Activated CD4-positive, CD25-positive, alpha-beta regulatory T cell (primary cell): ENCODE data around the gene KCNJ6.

Experiments
- DNase-seq, 4 experiments: peaks; one replicate each; lab custom pipeline; 2025; lab: John Stamatoyannopoulos, UW

The KCNJ6 gene

DNA sequence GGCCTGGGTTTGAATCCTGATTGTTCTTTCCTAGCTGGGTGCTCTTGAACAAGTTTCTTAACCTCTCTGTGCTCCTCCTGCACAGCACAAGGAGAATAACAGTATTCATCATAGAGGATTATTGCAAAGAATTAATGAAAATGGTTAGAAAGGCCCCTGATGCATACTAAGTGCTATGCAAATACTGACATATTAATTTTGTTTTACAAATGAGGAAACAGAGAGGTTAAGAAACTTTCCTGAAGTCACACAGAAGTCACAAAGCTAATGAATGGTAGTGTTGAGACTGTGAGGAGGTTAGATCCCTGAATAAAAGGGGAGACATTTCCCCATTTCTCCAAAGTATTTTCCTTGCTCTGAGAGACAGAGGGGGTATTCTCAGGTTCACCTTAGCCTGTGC is 99.0 kb downstream of the KCNJ6 start:
- no peak for DNase-seq

DNA sequence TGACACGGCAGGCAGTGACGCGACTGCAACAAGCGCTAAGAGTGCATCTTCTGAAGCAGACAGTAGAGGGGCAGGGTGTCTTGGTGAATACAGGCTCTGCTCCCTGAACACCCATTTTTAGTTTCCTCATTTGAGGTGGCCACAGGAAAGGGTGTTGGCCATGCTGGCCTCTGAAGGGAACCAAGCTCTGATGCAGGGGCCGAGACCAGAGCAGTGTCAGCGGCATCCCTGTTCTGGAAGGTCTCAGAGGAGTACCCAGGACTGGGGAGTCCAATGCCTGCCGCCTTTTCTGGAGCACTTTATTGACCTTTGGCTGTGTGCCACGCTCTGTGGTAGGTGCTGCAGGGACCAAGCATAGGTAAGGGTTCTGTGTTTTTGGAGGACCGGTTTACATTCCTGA is 100.4 kb downstream of the KCNJ6 start:
- DNase-seq, result no peak

- DNase-seq, result no peak
These were observed 104.5 kb downstream of the KCNJ6 start for GRCh38 chr21:37811711-37812110.

DNA sequence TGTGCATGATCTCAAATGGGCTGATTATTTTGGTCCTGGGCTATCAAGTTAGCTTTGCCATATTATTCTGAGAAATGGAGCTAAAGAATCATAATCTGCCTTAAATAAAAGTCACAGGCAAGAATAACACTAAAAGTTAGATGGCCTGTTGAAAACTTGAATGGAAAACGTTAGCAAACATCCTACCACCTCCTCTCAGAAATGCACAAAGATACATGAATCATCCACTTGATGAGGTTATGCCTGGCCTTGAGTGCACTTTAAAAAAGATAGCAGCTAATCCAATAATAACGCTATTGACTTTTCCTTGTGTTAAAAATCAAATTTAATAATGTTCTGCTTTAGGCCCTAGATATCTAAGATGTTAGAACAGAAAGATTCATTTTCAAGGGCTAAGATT is 108.0 kb downstream of the KCNJ6 start:
- DNase-seq, result no peak

DNA sequence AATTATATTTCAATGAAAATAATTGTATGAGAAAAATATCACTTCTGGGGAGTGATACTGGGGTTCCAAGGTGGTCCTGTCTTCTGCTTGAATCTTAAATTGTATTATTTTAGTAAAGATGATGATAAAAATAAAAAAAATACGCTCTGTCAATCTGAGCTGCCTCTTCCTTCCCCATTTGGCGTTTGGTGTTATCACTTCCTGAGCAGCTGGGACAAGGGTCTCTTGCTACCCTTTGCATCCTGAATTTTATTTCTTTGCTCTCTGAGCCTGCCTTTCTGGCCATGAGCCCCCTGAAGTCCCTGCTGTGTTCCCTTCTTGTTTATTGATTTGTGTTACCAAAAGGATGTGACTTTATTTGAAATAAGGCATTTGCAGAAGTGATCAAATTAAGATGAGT is 111.0 kb downstream of the KCNJ6 start:
- DNase-seq, result no peak

- no peak for DNase-seq
These were observed 112.3 kb downstream of the KCNJ6 start for GRCh38 chr21:37804001-37804400.

- DNase-seq, result no peak
These were observed 113.1 kb downstream of the KCNJ6 start for GRCh38 chr21:37803101-37803651.

DNA sequence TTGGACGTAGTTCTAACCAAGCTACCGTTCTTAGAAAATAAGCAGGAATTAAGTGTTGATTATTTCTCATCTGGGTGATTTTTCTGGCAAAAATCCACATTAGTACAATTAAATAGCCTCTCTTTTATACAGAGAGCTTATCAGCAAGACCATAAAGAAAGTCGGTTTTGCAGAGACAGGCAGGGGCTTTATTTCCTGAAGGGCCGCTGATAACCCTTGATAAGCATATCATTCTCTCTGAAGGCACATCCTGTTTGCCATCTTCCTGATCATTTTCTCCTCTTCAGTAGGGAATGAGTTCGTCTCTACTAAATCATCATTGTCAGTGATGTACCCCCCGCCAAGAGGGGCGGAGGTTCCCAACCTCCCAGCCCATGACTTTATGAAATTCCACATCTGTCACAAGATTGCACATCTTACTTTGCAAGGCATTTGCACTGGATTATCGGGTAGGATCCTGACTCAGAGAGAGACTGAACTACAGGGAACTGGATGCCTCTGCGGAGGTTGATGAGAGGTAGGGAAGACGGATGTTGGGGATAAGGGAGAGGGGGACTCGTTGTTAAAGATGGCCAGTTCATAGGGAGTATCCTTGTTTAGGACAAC is 115.7 kb downstream of the KCNJ6 start:
- DNase-seq, result no peak

GRCh38 chr21:37800057-37800455 is 116.2 kb downstream of the KCNJ6 start:
- no peak for DNase-seq

- DNase-seq, result no peak
These were observed 116.8 kb downstream of the KCNJ6 start for GRCh38 chr21:37799211-37800056.

- no peak for DNase-seq
These were observed 118.9 kb downstream of the KCNJ6 start for GRCh38 chr21:37797403-37797802.

- no peak for DNase-seq
These were observed 120.2 kb downstream of the KCNJ6 start for GRCh38 chr21:37796011-37796410.

DNA sequence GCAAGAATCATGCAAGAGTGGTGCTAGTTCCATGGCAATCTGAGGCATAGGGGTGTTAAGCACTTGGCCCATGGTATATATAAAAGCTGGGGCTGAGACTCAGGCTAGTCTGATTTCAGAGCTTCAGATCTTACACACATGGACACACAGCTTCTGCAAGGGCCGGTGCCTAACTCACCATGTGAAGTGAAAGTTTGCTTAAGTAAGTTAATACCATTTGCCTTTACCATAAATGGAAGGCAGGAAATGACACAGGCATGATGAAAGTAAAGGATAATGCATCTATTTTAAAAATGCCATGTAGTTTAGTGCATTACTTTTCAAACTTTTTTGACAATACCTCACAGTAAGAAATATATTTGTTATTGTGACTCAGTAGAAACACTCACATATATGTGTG is 122.6 kb downstream of the KCNJ6 start:
- no peak for DNase-seq

DNA sequence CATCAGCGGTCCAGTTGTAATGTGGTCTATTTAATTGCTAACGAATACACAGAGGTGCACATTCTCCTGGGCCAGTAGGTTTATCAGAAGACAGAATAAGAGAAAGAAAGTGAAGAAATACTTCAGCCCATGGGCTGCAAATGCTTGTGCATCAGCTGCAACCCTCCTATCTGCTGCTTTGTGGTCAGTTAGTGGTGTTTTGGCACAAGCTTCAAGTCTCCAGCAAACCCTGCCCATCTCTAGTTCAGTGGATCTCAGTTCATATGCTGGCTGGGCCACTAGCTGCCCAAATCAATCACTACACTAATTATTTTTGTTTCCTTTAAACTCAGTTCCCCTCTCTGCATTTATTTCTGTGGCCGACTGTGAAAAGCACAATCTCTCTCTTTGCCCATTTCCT is 124.2 kb downstream of the KCNJ6 start:
- DNase-seq, result no peak

GRCh38 chr21:37790905-37791304 is 125.4 kb downstream of the KCNJ6 start:
- no peak for DNase-seq

DNA sequence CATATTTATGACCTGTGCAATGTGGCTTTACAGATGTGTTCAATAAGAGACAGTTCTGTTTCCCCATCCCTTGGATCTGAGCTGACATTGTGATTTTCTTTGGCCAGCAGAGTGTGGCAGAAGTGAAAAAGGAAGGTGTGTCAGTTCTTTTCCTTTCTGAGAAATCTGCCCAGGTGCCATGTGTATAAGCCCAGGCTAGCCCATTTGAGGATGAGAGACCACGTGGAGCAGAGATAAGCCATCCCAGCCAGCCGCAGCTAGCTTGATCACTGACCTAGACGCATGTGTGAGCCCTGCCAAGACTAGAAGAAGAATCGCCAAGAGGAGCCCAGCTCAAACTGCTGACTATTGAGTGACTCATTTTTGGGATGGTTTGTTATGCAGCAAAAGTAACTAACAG is 127.8 kb downstream of the KCNJ6 start:
- DNase-seq, result no peak

DNA sequence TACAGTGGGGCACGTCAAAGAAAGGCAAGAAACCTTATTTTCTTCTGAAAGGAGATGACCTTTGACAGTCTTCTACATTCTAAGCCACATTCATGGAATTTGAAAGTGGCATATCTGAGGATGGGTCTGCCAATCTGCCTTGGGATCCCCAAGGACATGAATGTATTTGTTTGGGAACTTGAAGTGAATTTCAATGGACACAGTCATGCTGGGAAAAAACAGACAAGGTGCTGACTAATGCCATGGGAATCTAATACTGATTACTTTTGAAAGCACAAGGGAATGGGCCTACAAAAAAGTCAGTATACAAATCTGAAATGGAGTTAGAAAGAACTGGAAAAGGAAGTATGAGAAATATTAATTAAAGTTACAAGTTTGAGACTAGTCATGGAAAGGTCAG is 128.8 kb downstream of the KCNJ6 start:
- DNase-seq, result no peak

DNA sequence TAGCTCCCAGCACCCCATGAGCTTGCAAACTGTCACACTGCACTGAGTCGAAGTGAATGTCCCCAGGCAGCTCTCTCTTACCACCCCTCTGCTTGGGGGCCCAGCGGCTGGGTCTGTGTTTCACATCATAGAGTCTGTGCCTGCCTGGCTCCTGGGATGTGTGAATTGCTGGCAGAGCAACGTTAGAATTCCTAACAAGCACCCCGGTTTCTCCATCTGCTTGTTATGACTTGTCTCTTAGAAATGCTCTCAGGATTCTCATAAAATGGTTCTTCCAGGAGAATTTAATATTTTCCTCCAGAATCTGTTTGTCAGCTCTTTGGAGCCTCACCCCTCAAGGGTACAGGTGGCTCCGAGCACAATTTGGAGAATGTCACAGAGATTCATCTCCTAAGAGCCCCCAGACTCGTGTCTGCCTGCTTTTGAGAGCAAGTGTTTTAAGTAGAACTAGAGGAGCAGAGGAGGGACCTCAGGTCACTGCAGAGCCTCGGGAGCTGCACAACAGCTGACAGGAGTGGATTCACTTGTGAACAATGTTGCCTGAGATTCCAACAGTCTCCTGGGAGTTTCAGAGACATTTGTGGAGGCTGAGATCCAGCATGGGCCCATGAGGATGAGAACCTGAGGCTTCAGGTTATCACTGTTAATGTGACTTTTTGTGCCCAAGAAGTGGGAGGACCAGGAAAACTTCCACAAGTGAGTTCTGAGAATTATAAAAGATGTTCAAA is 131.5 kb downstream of the KCNJ6 start:
- DNase-seq, result no peak

DNA sequence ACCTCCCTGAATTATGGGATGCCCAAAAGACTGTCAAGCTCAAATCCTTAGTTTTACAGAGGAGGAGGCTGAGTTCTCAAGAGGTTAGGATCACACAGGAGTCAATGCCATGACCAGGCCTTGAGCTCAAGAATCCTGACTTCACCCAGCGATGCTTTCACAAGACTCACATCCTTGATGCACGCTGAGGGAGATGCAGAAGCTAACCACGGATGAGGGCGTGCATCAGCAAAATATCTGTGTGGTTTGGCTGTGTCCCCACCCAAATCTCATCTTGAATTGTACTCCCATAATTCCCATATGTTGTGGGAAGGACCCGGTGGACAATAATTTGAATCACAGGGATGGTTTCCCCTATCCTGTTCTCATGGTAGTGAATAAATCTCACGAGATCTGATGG is 133.2 kb downstream of the KCNJ6 start:
- DNase-seq, result no peak

DNA sequence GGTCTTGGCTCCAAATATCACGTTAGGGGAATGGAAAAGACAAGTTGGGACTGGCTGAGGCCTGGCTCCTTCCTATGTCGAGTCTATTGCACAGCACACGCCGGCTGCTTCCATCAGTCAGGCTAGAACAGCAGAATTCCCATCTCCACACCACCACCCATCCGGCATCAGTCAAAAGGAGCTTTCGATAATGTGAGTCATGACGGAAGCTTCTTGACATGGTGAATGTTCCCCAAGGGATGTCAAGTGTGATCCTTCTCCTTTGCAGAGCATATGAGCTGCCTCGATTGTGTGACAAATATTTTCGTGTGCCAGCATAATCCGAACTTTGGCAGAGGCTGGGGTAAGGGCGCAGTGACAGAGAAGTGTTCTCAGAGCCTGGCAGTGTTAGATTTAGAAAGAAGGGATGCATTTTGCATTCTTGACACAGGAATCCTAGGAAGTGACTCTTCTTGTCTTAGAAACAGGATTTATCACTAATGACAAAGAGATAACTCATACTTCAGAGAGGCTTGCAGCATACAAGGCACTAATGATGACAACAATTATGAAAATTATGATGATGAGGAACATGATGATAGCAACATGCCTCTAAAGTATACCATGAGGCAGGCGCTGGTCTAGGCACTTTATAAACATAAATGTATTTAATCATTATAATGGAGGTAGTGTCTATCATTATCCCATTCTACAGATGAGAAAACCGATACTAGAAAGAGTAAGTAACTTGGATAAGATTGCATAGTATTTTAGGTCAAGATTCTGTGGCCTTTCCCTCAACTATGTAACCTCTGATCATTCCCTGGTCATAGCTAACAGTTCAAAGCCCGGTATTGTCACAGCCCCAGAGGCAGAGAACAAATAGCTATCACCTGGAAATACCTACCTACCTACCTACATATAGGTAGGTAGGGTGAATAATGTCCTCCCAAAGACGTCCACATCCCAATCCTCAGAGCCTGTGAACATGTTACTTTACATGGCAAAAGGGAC is 135.0 kb downstream of the KCNJ6 start:
- no peak for DNase-seq

DNA sequence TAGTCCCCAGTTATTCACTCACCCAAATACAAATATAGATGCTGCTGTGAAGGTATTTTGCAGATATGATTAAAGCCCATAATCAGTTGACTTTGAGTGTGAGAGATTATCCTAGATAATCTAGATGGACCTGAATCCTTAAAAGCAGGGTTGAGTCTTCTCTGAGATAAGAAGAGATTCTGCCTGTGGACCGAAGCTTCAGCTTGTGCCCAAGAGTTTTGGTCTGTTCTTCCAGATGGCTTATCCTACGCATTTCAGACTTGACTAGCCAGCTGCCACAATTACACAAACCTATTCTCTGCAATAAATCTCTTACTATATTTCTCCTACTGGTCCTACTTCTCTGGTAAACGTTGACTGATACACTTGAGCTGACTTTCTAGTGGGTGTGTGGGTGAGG is 145.1 kb downstream of the KCNJ6 start:
- no peak for DNase-seq

DNA sequence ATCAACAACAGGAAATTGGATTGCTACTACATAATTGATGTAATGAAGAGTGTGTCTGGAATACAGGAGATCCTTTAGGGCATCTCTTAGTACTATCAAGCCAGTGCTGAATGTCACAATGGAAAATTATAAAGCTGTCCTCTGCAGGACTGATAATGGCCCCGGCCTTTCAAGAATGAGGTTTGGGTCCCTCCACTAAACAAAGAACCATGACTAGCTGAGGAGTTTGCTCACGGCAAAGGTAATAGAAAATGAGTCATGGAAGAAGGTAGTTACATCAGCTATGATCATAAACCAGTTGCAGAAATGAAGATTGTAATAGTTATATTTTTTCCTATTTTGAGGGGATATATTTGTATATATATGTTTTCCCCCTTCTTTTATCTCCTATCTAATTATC is 145.8 kb downstream of the KCNJ6 start:
- DNase-seq, result no peak
